Measurements from ENCODE around the gene MGAT4B.

The MGAT4B gene

DNA sequence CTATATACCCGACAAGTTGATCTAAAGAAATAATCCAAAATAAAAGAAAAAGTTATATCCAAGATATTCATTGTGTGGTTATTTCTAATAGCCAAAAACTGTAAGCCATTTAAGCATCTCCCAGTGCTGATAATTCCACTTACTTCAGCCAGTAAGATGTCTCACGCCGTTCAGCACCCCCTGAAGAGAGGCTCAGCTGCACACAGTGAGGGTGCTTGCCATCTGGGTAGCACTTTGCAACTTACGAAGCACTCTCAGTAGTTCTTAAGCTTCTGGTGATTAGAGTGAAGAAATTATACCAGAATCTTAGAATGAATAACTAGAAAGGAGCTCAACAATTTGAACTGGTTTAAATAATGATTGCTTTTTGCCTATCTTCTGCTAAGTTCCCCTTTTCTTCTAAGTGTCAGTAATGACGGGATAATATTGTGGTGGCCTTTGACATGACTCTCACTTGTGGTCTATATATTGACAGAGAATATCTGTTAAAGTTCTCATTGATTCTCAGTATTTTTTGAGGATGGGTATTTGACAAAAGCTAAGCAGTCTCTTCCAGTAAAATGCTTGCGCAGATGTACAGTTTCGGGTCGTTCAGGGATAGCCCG is 39.1 kb downstream of the MGAT4B start:
- no peak for DNase-seq

DNA sequence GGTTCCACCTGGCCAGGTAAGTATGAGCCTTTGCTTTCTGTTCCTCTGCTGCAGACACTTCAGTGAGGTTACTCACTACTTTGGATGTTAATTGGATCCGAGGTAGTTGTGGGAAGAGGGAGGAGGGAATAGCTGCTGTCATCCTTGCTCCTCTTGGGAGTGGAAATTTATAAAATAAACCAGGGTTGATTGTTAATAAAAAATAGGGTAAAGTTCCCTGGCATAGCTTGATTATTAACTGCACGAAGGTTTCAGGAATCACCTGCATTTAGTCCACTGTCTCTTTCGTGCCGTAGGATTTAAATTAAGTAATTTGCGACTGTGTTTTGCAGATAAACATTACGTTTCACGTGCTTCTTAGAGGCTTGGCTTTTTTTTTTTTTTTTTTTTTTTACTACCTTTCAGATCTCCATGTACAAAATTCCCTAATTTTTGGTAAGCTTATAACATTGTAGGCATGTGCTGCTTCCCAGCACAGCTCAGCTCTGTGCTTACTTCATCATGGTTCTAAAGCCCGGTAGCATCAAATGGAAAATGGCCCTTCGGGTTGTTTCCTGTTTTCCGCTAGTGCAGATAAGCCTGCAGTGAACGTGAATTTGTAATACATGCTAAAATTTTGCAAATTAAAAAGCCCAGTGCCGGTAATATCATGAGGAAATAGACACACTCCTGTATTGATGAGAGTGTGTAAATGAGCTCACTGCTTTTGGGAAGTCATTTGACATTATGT is 39.8 kb downstream of the MGAT4B start:
- DNase-seq = no peak

DNA sequence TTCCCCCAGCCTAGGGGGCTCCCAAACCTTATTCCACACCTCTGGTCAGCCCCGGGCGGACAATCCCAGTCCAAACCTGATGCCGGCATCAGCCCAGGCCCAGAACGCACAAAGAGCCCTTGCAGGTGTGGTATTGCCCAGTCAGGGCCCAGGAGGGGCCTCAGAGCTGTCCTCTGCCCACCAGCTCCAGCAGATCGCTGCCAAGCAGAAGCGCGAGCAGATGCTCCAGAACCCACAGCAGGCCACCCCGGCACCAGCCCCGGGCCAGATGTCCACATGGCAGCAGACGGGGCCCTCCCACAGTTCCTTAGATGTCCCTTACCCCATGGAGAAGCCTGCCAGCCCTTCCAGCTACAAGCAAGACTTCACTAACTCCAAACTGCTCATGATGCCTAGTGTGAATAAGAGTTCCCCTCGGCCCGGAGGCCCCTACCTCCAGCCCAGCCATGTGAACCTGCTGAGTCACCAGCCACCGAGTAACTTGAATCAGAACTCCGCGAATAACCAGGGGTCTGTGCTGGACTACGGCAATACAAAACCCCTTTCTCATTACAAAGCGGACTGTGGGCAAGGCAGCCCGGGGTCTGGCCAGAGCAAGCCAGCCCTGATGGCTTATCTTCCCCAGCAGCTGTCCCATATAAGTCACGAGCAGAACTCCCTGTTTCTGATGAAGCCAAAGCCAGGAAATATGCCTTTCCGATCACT is 40.5 kb downstream of the MGAT4B start:
- DNase-seq = no peak

DNA sequence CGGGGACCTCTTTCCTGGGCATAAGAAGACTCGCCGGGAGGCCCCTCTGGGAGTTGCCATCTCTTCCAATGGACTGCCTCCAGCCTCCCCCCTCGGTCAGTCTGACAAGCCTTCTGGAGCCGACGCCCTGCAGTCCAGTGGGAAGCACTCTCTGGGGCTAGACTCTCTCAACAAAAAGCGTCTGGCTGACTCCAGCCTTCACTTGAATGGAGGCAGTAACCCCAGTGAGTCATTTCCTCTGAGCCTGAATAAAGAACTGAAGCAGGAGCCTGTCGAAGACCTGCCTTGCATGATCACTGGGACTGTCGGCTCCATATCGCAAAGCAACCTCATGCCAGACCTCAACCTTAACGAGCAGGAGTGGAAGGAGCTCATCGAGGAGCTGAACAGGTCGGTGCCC is 41.3 kb downstream of the MGAT4B start:
- no peak for DNase-seq

DNA sequence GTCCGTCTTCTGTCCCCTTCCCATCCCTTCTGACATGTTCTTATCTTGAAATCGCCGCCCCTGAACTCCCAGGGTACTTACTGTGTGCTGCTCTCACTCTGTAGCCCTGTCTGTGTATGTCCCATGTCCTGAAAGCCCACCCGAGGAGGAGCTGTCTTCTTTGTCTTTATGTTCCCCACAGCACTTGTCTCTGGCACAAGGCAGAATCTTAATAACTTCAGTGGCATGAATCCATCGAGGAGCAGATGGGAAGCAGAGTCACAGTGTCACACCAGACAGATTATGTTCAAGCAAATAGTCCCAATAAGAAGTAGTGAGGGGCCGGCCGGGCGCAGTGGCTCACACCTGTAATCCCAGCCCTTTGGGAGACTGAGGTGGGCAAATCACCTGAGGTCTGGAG is 42.6 kb downstream of the MGAT4B start:
- DNase-seq = no peak

DNA sequence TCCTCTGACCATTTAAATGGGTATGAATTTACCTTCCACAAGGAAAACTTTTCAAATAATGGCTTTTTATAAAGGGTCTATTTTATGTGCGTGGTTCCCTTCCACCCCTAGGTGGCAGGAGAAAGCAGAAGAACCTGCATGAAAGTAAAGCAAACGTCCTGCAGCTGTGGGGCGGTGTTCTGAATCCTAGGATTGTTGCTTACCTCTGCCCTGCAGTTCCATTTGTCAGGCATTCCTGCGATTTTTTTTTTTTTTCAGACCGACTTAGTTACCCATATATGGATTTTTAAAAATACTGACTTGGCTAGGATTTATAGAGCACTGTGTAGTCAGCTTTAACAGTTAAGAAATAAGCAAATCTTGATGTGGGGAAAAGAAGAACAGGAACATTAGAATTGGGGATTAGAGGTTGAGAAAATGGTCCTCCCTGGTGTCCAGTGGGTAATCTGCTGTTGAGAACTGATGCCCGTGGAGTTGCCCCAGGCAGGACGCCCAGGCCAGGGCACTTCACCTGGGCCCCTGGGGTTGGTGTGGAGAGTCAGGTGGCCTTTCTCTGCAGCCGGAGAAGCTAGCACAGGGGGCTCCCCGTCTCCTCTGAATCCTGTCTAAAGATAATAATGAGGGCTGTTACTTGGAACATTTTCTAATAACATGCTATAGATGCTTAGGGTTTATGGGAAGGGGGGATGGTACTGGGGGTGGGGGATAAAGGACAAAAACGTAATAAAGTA is 43.3 kb downstream of the MGAT4B start:
- DNase-seq = peak; percentile 45

DNA sequence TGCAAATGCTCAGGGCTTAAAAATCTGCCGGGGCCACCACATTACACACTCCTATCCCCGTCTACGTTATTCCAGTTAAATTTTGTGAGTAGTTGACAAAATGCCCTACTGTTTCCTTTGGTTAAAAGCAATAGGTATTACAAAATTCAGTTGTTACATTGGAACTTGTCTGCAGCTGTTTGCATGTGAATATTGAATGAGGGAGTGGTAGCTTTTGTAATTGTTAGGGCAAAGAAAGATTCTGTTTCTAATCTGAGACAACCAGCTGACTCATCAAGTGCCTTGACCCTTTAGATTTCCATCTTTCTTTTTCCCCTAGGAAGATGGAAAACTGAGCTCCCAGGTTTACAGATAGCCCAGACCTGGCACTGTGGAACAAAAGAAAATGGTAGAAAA is 43.9 kb downstream of the MGAT4B start:
- no peak for DNase-seq

DNA sequence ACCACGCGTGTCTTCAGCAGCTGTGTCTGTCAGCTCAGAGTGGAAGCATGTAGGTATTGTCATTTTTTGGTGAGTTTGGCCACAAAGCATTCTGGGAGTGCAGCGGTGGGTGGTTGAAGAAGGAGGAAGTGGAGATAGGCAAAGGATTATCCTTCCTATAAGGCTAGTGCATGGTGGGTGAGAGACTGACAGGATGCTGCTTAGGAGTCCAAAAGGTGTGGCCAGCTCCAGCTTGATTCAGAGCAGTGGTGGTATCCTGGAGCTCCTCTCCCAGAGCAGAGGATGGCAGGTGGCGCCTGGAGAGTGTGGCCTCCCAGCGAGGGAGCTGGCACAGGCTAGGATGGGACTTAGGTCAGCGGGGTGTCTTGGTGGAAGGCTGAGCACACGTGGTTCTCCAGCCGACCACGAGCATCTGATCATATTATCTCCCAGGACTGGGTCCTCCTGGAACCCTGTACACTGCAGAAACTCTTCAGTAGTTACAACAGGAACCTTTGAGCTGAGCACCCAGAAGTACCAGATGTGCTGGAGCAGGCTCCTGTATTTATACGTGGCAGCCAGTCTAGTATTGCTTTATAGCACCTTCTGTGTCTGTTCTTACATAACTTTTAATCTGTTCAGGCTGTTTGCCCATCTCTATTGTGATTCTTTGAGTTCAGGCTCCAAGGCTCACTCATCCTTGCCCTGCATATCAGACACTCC is 44.4 kb downstream of the MGAT4B start:
- DNase-seq = no peak

DNA sequence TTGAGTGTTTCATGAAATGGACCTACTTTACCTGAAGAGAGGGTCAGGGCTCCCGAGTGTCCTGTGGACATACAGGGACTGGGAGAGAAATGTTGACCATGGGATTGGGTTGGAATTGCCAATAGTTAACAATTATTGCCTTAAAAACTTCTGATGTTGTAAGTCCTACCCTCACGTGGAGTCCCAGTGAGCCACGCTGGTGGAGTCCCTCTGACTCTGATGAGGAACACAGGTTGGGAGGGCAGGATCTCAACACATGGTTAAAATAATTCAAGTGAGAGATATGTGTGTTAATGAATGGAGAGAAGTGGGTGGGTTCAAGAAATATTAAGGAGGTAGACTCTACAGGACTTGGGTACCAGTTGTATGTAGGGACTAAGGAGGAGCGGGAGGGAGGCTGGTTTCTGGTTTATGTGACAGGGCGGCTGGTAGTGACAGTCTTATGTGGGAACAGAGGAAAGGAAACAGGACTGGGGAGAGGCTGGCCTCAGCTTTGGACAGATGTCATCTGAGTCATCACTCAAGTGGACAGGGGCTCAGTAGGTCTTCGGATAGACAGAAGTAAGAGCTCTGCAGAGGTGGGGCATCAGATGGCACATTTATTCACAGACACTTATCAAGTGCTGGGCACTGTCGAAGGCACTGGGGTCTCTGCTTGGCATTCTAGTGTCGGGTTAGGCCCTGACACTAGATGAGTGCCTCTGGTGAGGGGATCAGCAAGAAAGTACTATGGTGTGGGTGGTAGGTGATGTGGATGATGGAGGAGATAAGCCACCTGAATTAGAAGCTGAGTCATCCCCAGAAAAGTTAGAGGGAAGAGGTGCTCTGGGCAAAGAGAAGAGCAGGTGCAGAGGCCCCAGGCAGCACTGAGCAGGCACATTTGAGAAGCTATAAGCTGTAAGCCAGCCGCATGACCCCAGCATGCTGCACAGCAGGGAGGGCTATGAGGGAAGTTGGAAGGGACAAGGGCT is 46.8 kb downstream of the MGAT4B start:
- DNase-seq = no peak

DNA sequence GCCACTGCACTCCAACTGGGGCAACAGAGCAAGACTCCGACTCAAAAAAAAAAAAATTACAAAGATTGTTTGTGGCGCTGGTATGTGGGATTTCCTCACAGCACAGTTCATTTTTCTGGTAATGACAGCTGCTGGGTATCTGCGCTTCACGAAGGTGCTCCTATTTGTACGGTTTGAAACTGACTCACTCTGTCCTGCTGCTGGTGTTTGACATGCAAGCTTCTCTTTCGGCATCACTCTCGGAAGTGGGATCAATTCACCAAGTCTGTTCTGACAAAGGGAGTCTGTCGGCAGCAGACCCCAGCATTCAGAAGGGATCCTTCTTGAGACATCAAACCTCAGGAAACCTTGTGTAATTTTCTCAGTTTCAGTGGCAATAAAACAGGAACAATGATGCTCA is 47.7 kb downstream of the MGAT4B start:
- no peak for DNase-seq

DNA sequence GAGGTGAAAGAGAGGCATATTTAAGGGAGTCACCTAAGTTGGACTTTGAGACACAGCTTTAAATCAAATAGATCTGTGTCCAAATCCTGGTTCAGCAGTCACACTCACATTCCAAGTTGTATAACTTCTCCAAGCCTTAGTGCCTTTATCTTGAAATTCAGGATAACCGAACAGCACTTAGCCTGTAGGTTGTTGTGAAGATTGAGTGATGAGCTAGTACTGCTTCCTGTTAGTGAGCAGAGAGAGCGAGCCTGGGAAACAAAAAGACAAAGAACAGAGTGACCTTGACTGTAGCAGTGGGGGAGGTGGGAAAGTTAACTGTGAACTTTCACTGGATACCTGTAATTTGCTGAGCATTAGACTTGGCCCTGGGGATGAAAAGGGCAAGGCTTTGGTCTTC is 51.6 kb downstream of the MGAT4B start:
- no peak for DNase-seq

DNA sequence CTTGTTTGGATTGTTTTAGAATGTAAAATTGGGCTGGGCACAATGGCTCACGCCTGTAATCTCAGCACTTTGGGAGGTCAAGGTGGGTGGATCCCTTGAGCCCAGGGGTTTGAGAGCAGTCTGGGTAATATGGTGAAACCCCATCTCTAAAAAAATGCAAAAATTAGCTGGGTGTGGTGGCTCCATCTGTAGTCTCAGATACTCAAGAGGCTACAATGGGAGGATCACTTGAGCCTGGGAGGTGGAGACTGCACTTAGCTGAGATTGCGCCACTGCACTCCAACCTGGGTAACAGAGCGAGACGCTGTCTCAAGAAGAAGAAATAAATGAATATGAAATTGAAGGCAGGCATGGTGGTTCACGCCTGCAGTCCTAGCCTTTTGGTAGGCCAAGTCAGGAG is 52.7 kb downstream of the MGAT4B start:
- DNase-seq = no peak

DNA sequence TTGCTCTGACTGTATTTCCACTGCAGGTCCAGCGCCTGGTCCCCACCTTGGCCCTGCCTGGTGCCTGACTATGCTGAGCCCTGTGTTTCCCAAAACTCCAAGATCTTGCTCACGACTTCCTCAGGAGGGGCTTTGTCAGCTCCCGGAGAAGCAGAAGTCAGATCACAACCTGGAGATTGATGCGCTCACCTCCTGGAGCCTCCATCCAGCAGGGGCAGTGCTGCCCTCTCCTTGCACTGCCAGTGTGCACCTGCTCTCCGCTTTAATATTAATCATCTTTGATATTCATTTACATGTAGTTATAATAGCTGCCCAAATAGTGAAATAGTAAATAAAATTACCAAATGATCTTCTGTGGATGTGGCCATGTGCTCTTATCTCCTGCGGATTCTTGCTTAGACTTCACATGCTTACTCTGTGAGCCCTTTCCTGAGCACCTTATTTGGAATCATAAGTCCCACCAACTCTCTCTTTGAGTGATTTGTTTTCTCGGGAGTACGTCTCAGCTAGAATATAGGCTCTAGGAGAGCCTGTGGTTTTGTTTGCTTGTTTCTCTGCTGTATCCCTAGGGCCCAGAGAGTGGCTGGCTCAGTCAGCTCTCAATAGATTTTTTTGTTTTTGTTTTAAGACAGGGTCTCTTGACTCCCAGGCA is 56.7 kb downstream of the MGAT4B start:
- no peak for DNase-seq

DNA sequence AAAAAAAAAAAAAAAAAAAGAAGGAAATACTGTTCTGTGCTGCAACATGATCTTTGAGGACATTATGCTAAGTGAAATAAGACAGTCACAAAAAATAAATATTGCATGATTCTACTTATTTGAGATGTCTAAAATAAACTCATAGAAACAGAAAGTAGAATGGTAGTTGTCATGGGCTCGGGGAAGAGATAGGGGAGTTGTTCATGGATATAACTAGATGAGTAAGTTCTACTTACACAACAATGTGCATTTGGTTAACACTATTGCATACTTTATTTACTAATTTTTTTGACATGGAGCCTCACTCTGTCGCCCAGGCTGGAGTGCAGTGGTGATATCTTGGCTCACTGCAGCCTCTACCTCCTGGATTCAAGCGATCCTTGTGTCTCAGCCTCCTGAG is 58.9 kb downstream of the MGAT4B start:
- no peak for DNase-seq
